WTC11 (cell line): ENCODE data around the gene TNIP2.

ENCODE experiments used
- TP53 ChIP-seq: sonication (generic); formaldehyde crosslinking; IDR thresholded peaks from 2 replicates; pipeline ENCODE4 v1.8.1; 2023; ENCODE audit warnings: mild to moderate bottlenecking, missing genetic modification reagents
- ZNF232 ChIP-seq: sonication (generic); formaldehyde crosslinking; IDR thresholded peaks from 2 replicates; pipeline ENCODE4 v1.8.0; 2022; ENCODE audit warnings: mild to moderate bottlenecking, missing genetic modification reagents
- TF ChIP-seq, protein P1 (sequence below): fragments of 200-600 bp; IDR thresholded peaks from 2 replicates; pipeline ENCODE4 v1.8.0; 2022; ENCODE audit warnings: antibody characterized with exemption
- TF ChIP-seq, protein P2 (sequence below): sonication (generic); formaldehyde crosslinking; IDR thresholded peaks from 2 replicates; pipeline ENCODE4 v1.8.1; 2022; ENCODE audit warnings: low read depth, missing genetic modification reagents, borderline replicate concordance

DNA sequence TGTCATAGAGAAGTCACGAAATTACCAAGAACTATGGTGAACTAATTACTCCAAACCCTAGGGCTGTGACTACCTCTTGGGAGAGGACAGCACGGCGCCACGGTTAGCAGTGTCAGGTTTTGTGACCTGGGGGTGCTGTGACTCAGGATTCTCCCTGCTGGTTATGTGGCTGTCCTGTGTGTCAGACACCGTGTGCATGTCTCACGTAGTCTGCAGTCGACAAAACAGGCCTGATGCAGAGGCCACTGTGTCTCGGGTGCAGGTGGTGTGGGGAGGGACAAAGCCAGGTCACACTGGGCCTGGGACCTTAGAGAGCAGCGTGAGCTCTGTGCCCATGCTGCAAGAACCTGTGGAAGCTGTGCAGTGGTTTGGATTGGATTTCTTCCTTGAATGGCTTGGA is 34.1 kb downstream of the TNIP2 start:
- TF ChIP-seq ZNF232 (CRISPR knock-in tag) (no peak), TP53 (CRISPR knock-in tag) (no peak)
- TF ChIP-seq, protein P1, sequence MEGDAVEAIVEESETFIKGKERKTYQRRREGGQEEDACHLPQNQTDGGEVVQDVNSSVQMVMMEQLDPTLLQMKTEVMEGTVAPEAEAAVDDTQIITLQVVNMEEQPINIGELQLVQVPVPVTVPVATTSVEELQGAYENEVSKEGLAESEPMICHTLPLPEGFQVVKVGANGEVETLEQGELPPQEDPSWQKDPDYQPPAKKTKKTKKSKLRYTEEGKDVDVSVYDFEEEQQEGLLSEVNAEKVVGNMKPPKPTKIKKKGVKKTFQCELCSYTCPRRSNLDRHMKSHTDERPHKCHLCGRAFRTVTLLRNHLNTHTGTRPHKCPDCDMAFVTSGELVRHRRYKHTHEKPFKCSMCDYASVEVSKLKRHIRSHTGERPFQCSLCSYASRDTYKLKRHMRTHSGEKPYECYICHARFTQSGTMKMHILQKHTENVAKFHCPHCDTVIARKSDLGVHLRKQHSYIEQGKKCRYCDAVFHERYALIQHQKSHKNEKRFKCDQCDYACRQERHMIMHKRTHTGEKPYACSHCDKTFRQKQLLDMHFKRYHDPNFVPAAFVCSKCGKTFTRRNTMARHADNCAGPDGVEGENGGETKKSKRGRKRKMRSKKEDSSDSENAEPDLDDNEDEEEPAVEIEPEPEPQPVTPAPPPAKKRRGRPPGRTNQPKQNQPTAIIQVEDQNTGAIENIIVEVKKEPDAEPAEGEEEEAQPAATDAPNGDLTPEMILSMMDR, result no peak
- TF ChIP-seq, protein P2, sequence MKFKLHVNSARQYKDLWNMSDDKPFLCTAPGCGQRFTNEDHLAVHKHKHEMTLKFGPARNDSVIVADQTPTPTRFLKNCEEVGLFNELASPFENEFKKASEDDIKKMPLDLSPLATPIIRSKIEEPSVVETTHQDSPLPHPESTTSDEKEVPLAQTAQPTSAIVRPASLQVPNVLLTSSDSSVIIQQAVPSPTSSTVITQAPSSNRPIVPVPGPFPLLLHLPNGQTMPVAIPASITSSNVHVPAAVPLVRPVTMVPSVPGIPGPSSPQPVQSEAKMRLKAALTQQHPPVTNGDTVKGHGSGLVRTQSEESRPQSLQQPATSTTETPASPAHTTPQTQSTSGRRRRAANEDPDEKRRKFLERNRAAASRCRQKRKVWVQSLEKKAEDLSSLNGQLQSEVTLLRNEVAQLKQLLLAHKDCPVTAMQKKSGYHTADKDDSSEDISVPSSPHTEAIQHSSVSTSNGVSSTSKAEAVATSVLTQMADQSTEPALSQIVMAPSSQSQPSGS (CRISPR knock-in tag), result no peak
